ENCODE data around the gene LPO.

DNA sequence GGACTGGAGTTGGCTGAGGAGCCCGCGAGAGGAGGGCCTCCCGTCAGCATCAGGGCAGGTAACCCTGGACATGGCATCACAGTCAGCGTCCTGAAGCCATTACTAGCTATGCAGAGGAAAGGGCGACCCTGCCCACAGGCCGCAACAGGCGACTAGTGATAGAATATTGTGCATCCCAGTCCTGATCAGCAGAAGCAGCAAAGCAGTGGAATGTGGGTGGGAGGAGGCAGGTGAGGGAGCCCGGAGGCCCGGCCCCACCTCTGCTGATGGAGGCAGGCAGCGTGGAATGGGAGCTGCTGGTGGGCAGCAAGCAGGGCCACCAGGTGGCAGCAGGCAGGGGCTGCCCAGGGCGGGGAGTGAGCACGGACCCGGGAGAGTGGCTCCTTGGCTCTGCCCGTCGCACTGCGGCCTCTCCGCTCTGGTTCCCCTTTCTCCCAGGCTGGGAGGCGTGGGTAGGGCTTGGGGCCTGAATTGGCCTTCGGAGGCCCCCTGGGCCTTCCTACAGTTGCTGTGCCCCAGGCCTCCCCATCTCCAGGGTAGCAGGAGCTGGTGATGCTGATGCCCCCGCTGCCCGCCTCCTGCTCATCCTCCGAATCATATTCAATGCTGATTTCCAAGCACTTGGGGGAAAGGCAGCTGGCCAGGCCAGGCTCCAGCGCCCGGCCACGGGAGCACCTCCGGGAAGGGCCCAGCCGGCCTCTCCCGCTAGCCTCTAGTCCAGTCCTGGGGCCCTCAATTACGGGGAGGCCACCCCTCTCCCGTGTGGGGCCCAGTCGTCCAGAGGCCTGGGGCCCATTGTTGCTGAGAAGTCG is 70.0 kb downstream of the LPO start:
- TF ChIP-seq POLR2AphosphoS5 (IDR thresholded peaks at IDR 0.05; ENCODE audit: borderline replicate concordance, low read depth, low read length) (no peak), EZH2 (IDR thresholded peaks at IDR 0.05) (no peak)

Data from SK-N-MC (cell line).